T47D (cell line): ENCODE measurements around the gene CHRNA3.

Source experiments
- DNase-seq, 2 experiments: peaks; one replicate each; pipeline versions ENCODE4 v3.0.0 to v3.0.0-alpha.2; 2011 to 2012; ENCODE audit warnings: low read depth in 1 of 2, low spot score in 1 of 2
- JUND ChIP-seq: IDR thresholded peaks from 2 replicates; pipeline ENCODE4 v1.6.1; 2012; ENCODE audit warnings: low read depth
- in situ Hi-C: cut with HindIII; loops from 2 replicates; pipeline ENCODE4 v1.10.0; 2016; ENCODE audit warnings: low sequenced_read_pairs, low pct_unique_long_range_greater_than_20kb

CHRNA3 gene

GRCh38 chr15:78630886-78631633 lies 10.3 kb upstream of the CHRNA3 start:
- no peak for DNase-seq
- in situ Hi-C loops = no loop called here
- TF ChIP-seq JUND = no peak

- in situ Hi-C loops = no loop called here
- no peak for TF ChIP-seq JUND
Observed at GRCh38 chr15:78629716-78630065, 8.9 kb upstream of the CHRNA3 start.

GRCh38 chr15:78629031-78629715 lies 8.4 kb upstream of the CHRNA3 start:
- DNase-seq = no peak
- no peak for TF ChIP-seq JUND
- in situ Hi-C loops = no loop called here

More at GRCh38 chr15:78629716-78630065, 8.9 kb upstream of the CHRNA3 start:
- no peak for DNase-seq

GRCh38 chr15:78628227-78628626 lies 7.4 kb upstream of the CHRNA3 start:
- in situ Hi-C loops = no loop called here
- no peak for TF ChIP-seq JUND
- DNase-seq = no peak

GRCh38 chr15:78627348-78627747 lies 6.6 kb upstream of the CHRNA3 start:
- in situ Hi-C loops = no loop called here

GRCh38 chr15:78626381-78626995 lies 5.7 kb upstream of the CHRNA3 start:
- DNase-seq = no peak
- in situ Hi-C loops = no loop called here
- no peak for TF ChIP-seq JUND

More at GRCh38 chr15:78627348-78627747, 6.6 kb upstream of the CHRNA3 start:
- TF ChIP-seq JUND = no peak
- DNase-seq = no peak

GRCh38 chr15:78625606-78626280 lies 4.9 kb upstream of the CHRNA3 start:
- no peak for DNase-seq
- no peak for TF ChIP-seq JUND
- in situ Hi-C loops = no loop called here

- in situ Hi-C loops = no loop called here
- no peak for DNase-seq
- TF ChIP-seq JUND = no peak
Observed at GRCh38 chr15:78624651-78625590, 4.1 kb upstream of the CHRNA3 start.

GRCh38 chr15:78623786-78624497 lies 3.1 kb upstream of the CHRNA3 start:
- no peak for DNase-seq
- TF ChIP-seq JUND = no peak
- in situ Hi-C loops = no loop called here

GRCh38 chr15:78621810-78622402 lies 1.1 kb upstream of the CHRNA3 start:
- in situ Hi-C loops = no loop called here
- TF ChIP-seq JUND = no peak
- DNase-seq = no peak

GRCh38 chr15:78620021-78620526 lies 722 bp downstream of the CHRNA3 start:
- in situ Hi-C loops = no loop called here
- no peak for DNase-seq
- TF ChIP-seq JUND = no peak
